HG03354 (cell line): ENCODE data around the gene DEGS2.

Experiments used
- ATAC-seq: cut with Tn5 transposase; IDR thresholded peaks from one replicate; pipeline ENCODE4 v1.9.1; 2021; ENCODE audit warnings: mild to moderate bottlenecking; ENCODE audit not compliant: unreplicated experiment, poor library complexity, severe bottlenecking

The DEGS2 gene

GRCh38 chr14:100103250-100104005 lies 56.0 kb downstream of the DEGS2 start:
- no peak for ATAC-seq

GRCh38 chr14:100102156-100102785 lies 57.2 kb downstream of the DEGS2 start:
- ATAC-seq: no peak

DNA sequence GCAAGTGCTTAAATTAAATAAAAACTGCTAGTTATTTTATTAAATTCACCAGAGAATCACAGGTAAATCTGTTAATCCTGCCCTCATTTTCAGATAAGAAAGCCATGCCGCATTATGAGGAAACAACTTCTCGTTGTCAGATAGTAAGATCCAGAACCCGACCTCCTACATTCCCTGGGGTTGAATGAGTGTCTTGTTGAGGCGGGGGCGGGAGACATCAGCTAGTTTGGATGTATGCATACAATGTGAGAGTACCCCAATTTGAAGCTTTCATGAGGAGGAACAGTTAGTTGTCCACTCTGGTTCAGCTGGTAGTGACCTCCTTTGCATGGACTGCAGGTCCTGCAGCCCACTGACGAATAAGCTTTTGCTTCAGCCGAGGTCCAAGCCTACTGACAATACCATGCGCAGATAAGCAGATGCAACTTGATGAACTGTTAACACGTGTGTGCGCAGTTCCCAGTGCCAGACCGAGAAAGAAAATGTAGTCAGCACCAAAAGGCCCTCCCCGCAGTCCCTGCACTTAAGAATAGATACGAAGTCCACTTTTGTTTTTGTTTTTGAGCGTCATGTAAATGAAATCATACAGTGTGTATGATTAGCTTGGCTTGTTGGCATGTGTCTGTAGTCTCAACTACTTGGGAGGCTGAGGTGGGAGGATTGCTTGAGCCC lies 59.3 kb downstream of the DEGS2 start:
- no peak for ATAC-seq

DNA sequence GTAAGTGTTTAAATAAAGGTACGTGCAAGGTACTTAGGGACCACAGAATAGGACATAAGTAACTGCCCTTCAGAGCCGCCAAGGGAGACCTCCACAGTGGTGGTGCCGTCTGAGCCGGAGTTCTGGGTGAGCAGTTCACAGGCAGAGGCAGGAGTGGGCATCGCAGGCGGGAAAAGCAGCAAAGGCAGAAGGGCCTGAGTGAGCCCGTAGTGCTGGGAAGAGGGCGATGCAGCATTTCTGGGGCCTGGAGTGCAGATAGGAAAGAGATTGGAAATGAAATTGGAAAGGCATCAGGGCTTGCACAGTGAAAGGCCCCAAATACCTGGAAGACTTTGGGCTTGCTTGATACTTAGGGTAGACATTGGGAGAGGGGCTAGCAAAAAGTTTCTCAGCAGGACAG lies 61.3 kb downstream of the DEGS2 start:
- no peak for ATAC-seq

- ATAC-seq: no peak
Measured at GRCh38 chr14:100096656-100097055, 62.8 kb downstream of the DEGS2 start.
